ENCODE data around the gene CPNE4.

DNA sequence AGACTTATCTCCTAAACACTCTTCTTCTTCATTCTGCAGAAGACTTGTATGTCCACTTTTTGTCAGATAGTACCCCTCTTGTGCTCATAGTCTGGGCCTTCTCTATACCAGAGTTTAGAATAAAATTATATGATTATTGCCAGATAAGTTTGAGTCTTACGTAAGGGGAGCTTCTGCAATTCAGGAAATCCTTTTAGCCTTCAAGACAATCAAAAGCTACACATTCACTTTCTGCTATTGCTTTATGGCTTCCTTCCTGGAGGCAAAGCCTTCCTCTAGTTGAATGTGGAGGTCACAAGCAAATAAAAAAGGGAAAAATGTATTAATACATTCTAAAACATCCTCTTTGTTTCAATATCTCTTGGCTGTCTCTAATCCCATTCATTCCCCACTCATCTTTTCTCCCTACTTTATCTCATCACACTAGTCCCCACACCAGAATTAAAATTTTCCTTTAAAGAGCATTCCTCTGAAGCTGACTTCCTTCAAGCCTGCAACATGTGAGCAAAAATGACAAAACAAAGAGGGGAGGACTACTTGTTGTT is 186.8 kb downstream of the CPNE4 start:
- TF ChIP-seq POLR2A (IDR thresholded peaks at IDR 0.05) (no peak), POLR2AphosphoS5 (IDR thresholded peaks at IDR 0.05) (no peak)
- TF ChIP-seq, protein P1, sequence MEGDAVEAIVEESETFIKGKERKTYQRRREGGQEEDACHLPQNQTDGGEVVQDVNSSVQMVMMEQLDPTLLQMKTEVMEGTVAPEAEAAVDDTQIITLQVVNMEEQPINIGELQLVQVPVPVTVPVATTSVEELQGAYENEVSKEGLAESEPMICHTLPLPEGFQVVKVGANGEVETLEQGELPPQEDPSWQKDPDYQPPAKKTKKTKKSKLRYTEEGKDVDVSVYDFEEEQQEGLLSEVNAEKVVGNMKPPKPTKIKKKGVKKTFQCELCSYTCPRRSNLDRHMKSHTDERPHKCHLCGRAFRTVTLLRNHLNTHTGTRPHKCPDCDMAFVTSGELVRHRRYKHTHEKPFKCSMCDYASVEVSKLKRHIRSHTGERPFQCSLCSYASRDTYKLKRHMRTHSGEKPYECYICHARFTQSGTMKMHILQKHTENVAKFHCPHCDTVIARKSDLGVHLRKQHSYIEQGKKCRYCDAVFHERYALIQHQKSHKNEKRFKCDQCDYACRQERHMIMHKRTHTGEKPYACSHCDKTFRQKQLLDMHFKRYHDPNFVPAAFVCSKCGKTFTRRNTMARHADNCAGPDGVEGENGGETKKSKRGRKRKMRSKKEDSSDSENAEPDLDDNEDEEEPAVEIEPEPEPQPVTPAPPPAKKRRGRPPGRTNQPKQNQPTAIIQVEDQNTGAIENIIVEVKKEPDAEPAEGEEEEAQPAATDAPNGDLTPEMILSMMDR (IDR thresholded peaks at IDR 0.05 in 8 of 11, conservative IDR thresholded peaks at IDR 0.05 in 3 of 11), result no peak
